ENCODE data around the gene CDC42EP3.
A peak's percentile ranks its signal among the peaks of the same experiment; 100 is the strongest.

CDC42EP3 gene

DNA sequence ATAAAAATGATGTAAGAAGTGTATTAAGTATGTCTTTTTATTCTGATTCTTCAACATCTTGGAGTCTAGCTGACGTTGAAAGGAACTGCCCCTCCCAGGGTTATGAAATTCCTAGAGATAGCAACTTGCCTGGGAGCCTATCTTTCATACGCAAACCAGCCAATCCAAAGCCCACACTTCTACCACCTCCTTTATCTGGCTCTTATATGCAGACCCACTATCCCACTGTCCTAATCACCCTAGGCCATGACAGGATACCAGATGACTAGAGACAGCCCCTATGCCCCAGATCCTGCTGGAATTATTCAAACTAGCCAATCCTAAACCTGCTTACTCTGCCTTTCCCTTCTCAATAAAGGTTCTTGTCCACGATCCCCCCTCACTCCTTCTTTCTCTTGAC lies 11.8 kb upstream of the CDC42EP3 start:
- DNase-seq, result no peak

DNA sequence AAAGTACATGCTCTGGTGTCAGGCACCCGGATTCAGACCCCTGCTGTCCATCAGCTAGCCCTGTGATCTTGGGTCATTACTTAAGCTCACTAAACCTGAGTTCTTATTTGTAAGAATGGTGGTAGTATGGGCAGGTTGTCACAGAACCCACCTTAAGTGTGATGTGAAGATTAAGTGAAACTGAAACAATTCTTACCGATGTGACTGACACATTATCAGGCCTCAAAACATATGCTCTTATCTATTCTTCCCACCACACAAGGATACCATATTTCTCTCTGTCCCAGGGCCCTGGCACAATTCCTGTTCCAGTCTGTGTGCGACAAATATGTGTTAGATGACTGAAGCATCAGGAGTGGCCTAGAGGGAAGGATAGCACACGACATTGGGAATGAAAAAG lies 11.0 kb upstream of the CDC42EP3 start:
- DNase-seq, result no peak

DNA sequence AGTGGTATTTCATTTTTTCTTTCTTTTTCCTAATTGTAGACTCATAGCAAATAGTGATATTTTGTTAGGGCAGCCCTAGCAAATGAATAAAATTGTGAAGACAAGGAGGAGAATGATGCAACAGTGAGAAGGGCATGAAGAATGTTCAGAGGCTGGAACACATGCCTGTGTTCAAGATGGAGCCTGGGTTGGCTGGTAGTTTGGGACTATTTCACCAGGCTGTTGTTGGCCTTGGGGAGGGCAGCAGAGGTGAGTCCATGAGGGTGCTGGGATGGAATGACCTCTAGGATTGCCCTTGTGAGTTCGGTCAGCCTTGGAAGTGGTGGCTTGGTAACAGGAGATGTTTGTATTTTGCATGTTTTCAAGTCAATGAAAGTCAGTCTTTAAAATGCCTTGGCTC lies 10.1 kb upstream of the CDC42EP3 start:
- no peak for DNase-seq

DNA sequence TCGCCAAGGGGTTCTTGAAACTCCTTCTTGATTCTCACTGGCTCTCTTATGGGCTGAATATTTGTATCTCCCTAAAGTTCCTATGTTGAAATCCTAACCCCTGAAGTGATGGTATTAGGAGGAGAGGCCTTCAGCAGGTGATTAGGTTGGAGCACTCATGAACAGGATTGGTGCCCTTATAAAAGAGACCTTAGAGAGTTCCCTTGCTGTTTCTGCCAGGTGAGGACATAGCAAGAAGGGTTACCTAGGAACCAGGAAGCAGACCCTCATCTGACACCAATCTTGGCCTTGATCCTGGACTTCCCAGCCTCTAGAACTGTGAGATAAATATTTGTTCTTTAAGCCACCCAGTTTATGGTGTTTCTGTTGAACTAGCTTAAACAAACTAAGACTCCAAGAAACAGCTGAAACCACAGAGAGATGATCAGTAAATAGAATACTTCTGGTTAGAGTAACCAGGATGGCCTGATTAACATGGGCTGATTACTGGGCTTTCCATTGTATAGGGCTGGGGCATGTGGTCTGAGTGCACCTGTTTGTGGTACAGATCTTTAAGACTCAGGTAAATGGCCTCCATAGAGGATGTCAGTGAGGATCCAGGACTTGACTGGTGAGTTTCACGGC lies 7.7 kb upstream of the CDC42EP3 start:
- DNase-seq, result no peak

DNA sequence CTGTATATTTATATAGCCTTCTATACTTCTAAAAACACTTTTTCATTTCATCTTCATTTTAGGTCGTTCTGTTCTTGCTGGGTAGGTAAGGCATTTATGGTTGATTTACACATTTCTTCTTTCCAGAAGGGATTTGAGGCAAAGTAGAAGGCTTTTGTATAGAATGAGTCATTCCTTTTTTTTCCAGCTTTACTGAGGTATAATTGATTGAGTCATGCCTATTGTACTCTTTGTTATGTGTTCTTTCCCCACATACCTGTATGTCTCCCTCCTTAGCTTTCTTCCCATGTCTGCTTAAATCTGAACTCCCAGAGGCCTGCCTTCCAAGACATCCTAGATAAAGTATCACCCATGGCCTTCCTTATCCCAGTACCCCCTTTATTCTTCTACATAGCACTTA lies 4.8 kb upstream of the CDC42EP3 start:
- no peak for DNase-seq

DNA sequence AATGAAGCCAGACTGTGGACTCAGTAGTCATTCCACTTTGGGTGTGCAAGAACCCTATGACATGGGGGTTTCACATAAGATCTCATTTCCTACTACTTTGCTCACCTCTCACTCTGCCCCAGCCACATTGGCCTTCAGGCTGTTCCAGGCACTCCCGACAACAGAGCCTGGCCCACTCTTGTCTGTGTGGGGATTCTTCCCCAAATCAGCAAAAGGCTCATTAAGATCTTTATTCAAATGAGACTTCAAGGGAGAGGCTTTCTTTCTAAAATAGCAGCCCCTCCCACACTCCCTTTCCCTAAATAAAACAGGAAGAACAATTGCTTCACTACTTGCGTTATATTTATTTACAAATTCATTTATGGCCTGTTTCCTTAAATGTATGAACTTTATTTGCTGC lies 3.5 kb upstream of the CDC42EP3 start:
- DNase-seq, result no peak

DNA sequence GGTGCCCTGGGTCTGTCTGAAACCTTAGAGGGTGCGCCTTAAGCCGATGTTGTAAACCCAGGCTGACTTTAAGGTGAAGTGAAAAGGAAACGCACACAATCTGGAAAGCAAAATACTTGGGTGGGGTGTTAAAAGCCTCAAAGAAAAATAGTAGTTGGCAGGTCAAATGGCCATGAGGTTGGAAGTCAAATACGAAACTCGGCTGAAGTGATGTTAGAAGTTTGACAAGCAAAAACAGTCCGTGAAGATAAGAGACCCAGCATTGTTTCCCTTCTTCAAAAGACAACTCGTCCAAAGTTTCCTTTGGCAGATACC lies 1.4 kb upstream of the CDC42EP3 start:
- DNase-seq, result no peak

DNA sequence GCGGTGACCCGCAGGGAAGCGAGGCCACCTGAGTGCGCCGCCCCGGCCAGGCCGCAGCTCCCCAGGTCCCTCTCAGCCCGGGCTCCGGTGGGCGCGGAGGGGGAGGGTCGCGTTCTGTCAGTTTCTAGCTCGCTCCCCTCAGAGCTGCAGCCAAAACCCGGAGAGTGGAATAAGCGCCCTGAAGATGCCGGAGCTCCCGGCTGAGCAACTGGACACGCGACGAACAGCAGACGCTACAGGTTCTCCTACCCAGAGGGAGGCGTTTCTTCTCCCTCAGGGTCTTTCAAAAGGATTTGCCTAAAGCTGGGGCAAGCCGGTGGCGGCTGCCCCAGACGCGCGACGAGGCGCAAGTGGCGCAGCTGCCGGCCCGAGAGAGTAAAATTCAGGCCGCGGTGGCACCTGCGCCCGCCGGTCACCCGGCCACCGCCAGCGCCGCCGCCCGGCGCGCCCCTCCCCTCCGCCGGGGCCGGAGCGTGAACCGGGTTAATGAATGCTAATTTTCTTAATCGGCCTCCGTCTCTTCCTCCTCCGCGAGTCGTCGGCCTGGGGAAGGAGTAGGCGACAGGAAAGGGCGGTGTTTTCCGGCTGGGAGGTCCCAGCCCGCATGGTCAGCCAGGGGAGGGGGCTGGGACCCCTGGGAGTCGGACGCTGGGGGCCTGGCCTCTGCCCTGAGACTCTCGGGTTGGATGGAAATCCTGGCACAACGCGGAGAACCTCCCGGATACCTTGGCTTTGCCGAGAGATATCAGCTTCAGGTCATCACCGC lies 845 bp upstream of the CDC42EP3 start:
- peak; percentile 95 for DNase-seq

DNA sequence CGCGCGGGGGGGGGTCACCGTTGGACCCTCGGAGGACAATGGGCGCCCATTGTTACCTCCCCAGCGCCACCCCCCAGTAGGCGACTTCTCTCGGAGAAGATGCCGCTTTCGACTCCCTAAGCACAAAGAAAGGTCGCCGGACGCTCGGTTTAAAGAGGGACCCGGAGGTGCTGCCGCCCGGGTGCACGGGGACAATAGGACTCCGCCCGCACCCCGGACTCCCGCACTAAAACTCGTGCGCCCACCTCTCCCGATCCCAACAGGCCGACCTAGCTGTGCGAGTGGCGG lies 318 bp upstream of the CDC42EP3 start:
- peak in 1 of 2 experiments; percentile 54 for DNase-seq

DNA sequence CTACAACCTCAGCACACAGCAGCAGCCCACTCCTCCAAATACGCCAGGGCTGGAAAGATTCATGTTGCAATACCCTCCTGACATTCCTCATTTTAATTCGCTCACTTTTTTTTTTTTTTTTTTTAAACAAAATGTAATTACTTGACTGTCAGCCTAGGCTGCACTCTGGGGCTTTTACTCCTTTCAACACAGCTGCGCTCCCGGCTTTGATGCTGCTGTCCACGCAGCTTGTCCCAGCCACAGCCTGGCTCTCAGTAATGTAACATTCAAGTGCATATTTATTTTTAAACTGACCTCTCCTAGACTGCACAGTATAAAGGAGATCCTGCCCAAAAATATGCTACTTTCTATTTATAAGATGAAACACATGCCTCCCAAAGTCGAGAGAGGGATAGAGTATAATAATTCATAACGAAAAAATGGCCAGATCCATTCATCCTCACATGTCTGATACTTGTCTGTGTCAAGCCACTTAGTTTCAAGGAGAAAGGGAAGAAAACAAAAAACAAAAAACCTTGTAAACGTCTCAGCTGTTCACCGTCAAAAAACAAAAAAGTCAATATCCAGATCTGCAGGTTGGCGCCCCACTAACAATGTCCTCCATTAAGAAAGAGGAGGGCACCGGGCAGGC lies 949 bp downstream of the CDC42EP3 start:
- peak in 1 of 2 experiments; percentile 41 for DNase-seq

DNA sequence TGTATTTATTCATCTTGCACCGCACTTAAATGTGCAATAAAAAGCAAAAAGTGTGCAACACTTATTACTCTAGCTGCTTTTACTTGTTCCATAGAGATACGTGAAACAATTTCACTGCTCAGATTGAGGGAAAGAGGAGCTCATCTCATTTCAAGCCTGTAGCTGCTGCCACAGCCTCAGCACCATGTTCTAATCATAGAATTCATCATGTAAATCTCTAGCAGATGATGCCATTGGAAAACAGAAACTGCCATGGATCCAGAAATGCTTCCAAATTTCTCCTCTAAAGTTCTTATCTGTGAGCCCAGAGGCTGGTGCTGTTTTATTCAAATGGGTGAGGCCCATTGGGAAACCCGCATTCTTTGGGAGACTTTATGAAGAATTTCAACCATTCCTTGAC lies 2.0 kb downstream of the CDC42EP3 start:
- DNase-seq, result no peak

DNA sequence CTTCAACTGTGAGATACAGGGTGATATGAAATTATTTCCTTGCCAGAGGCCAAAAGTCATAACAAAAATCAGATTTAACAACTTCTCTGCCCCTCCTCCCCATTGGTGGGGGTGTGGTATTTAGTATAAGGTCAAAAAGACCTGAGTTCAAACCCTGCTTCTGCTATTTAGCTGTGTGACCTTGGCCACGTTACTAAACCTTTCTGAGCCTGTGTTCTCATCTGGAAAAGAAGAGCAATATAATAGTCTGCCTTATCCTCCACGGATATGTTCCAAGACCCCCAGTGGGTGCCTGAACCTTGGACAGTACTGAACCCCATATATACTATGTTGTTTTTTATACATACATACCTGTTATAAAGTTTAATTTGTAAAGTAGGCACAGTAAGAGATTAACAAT lies 3.7 kb downstream of the CDC42EP3 start:
- no peak for DNase-seq

DNA sequence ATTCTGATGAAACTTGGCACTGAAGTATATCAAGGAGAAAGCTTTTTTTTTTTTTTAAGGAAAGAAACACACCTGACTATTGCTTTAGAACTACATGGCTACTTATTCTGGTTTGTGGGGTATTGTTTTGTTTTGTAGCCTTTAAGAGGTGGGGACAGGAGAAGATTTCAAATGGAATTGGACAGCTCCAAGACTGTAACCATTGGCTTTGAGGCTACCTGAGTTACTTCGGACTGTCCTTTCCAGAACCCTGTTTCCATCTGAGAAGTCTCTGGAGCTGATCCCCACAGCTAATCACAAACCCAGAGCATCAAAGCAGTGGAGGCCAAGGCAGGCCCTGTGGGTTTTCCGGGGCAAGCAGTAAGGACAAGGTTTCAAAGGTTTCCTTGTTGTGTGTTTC lies 4.7 kb downstream of the CDC42EP3 start:
- DNase-seq, result no peak

DNA sequence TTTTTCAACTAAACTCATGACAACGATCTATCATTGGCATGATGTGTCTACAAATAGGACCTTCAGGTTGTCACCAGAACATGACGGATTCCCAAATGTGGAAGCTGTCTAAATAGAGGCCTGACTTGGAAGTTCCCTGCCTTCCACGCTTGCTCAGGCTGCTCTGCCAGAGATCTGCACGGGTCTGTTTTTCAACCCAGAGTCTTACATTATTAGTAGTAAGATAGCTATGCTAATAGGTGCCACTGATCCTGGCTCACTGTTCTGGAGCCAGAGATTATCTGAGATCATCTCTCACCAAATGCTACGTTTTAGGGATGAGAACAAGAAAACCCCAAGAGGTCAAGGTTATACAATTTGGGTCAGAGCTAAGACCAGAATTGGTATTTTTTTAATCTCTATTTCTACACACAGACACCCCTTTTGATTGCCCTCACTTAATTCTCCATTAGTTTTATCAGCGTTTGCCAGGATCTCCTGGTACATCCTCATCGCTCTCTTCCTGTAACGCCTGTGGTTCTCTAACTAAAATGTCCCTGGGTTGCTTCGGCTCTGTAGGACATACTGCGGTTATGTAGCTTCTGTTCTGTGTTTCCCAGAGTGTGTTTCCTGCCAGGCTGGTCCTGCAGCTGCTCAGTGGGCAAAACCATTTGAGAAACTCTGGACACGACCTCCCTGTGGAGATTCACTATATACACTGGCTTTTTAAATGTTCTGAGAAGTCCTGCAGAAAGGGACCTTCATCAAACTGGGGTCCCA lies 5.7 kb downstream of the CDC42EP3 start:
- DNase-seq, result no peak

DNA sequence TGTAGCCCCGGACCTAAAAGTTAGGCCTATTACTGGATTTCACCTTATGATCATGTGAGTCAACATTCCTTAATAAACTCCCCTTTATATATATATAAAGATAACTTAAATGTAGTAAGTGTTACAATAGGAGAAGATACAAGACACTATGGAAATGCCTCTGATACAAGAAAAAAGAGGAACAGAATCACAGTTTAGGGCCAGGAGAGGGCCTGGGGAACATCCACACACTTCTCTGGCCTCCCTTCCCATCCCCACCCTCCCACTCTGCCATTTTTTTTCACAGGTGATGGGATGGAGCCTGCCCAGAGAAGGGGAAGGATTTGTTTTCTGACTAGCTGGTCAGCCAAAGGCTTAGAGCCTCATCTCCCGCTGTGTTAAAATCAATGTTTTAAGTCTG lies 6.4 kb downstream of the CDC42EP3 start:
- DNase-seq, result no peak

DNA sequence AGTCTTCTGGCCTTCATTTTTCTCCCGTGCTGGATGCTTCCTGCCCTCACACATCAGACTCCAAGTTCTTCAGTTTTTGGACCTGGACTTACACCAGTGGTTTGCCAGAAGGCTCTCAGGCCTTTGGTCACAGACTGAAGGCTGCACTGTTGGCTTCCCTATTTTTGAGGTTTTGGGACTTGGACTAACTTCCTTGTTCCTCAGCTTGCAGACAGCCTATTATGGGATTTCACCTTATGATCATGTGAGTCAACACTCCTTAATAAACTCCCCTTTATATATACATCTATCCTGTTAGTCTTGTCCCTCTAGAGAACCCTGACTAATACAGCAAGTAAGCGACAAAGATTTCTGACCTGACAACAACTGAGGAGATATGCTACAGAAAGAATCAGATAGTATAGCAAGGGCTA lies 7.2 kb downstream of the CDC42EP3 start:
- no peak for DNase-seq

DNA sequence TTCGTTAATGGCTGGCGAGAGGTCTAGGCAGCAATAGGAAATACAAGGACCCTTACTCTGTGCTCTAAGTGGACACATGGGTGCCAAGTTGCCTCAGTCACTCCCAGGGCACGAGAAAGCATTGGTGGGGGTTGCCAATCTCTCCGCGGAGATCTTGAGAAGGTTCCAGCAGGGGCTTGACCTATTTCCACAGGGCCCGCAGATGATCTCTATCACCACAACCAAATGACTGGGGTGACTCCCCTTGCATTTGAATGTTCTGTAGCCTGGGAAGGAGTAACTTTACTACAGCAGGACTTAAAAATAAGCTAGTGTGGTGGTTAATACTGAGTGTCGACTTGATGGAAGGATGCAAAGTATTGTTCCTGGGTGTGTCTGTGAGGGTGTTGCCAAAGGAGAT lies 8.1 kb downstream of the CDC42EP3 start:
- no peak for DNase-seq

DNA sequence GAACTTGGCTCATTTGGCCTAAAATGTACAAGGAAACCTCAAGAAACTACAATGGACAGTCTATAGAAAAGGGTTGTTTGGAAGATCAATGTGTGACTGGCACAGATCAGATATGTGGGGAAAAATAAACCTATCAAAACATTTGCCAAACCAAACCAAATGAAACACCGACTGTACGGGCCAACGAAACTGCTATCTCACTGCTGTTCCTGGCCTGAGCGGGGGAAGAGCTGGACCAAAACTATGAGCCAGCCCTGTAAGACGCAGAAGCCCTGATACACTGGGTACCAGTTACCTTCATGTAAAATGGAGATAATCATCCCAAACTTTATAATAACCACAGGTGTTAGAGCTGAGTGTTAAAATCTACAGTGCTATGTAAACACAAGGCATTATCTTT lies 11.7 kb downstream of the CDC42EP3 start:
- no peak for DNase-seq

DNA sequence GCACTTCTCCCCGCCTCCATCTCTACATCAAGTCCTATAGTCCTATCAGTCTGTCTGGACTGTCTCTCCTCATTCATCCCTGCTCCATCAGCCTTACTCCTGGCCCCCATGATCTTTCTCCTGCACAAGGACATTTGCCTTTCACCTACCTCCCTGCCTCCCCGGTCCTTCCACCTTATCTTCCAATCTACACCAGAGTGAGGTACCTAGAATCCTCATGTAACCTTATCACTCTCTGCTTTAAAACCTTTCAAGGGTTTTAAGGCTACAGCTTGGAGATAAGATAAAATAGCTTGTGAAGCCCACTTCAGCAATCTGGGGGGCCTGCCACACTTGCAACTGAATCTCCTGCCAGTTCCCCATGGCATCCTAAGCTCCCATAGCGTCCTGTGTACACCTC lies 12.8 kb downstream of the CDC42EP3 start:
- DNase-seq, result no peak

DNA sequence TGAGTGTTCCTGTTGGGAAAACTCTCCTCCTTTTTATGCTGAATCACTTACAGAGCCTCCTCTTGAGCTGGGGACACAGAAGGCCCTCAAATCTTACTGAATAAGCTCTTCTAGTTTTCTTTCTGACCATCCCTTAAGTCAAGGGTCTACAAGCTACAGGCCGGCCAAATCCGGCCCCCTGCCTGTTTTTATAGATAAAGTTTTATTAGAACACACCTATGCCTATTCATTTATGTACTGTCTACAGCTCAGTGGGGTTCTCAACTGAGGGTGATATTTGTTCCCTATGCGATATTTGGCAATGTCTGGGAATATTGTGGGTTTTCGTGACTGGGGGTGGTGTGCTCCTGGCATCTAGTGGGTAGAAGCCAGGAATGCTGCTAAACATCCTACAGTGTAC lies 14.0 kb downstream of the CDC42EP3 start:
- DNase-seq, result no peak

DNA sequence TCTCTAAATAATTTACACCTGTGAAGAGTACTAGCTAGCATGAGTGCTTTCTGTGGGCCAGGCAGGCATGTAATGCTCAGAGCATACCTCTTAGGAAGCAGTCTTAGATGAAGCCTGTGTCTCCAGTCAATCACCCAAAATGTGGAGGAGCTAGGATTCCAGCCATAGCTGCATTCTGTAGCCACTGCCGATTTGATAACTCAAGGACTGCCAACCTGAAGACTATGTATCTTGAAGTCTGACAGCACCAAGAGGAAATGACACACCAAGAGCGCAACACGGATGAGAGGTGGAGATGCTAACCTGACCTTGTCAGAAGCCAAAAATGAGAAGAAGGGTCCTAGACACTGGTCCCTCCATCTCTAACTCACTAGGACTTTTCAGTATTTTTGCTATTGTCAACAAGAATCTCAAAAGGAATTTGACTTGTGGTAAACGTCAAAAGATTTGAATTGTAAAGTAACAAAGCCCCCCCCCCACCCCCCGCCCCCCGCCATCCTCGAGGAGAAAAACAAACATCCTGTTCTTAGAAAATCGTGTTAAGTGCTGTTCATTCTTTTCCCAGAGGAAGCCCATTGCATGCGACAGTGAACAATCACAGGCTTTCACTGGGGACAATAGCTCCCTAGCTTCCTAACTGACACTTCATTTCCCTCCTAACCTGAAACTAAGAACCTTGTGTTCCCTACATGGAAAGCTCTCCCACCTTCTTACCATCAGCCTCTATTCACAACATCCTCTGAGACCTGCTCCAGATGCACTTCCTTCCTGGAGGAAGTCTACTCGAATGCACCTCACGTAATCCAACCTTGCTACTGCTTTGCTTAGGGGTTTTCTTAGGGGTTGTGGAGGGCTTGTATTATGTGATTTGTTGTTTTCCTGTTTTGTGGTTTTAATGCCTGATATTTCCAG lies 14.7 kb downstream of the CDC42EP3 start:
- no peak for DNase-seq

DNA sequence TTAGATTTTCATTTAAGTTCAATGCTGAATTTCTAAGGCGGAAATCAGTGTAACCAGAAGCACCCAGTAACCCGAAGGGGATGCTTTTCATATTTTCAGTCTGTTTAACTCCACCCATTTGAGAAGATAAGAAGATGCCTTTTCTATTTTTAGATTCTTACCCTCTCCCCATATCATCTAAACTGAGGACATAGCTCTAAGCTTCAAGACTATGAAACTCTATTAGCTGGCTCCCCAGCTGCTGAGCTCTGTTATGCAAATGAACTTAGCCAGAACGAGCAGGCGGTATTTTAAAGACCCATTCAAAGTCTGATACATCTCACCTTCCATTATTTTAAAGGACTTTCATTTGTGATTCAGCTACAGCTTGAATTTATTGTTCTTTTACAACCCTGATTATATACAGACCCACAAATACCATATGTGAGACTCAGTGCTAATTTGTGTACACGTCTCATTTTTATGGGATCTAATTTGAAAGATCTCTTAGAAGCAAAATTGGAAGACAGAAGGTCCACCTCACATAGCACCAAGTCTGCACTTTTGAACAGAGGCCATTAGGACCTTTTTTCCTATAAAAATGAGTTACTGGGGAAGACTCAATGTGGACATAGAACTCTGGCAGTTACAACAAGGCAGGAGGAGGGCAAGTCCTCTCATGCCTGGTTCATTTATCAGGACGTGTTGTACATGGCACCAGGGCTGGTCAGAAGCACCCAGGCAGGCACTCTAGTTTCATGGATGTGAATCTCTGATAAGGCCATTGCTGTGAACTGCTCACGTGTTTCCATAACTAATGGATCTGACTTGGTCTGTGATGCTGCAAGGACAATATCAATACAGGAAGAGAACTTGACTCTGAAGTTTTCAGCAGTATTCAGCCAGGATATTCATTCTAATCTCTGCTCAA lies 16.3 kb downstream of the CDC42EP3 start:
- DNase-seq, result peak; percentile 73 to 82
